GM18870 (cell line): ENCODE measurements around the gene MXD4.
"Not testable (repeated sequence)": the region's sequence is repeated elsewhere in the genome, so short reads cannot be mapped to it uniquely, and the experiment has no call there.

Experiments
- ATAC-seq: cut with Tn5 transposase; IDR thresholded peaks from one replicate; pipeline ENCODE4 v1.9.1; 2021; ENCODE audit warnings: moderate library complexity; ENCODE audit not compliant: unreplicated experiment

MXD4 gene

GRCh38 chr4:2241003-2241402, 20.9 kb downstream of the MXD4 start:
- no peak for ATAC-seq

DNA sequence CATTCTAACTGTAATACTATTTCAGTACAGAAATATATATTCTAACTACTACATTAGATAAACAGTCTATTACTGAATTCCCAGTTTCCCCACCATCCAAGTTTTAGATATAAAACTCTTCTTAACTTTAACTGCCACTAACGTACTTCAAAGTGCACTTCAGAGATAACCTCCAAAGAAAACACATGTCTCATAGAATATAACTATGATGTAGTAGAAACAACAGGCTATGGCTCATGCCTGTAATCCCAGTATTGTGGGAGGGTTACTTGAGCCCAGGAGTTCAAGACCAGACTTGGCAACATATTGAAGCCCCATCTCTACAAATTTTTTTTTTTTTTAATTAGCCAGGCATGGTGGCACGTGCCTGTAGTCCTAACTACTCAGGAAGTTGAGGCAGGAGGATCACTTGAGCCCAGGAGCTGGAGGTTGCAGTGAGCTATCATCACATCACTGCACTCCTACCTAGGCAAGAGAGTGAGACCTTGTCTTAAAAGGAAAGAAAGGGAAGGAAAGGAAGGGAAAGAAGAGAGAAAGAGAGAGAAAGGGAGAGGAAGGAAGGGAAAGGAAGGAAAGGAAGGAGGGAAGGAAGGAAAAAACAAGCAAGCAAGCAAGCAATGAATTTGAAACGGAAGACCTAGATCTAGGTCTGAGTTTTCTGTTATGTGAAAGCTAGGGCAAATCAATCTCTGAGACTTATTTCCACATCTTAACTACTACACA, 24.8 kb downstream of the MXD4 start:
- no peak for ATAC-seq

DNA sequence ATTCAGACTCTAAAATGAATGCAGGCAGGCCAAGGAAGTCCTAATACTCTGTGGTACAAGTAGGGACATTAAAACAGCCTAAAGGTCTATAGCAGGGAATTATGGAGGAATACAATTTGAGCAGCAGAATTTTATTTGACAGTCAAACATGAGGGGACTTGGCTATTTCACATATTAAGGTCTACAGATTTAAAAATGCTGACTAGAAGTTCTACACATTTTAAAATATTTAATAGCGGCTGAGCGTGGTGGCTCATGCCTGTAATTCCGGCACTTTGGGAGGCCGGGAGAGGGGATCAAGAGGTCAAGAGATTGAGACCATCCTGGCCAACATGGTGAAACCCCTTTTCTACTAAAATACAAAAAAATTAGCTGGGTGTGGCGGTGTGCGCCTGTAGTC, 30.8 kb downstream of the MXD4 start:
- no peak for ATAC-seq

DNA sequence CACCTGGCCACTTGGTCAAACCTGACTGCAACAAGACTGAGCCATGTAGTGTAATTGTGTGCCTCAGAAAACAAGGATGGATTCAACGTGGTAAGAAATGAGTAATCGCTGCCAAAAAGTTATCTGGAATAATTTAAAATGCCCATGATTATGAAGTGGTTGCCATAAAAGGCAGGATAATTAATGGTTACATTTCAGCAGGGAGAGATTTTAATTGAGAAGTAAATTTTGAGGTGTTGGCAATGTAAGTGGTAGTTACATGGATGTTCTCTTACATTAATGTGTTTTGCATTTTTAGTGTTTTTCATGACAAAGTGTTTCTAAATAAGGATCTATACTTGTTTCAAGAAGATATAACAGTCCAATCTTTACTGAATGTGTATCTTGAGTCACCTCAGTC, 35.6 kb downstream of the MXD4 start:
- ATAC-seq, result no peak

DNA sequence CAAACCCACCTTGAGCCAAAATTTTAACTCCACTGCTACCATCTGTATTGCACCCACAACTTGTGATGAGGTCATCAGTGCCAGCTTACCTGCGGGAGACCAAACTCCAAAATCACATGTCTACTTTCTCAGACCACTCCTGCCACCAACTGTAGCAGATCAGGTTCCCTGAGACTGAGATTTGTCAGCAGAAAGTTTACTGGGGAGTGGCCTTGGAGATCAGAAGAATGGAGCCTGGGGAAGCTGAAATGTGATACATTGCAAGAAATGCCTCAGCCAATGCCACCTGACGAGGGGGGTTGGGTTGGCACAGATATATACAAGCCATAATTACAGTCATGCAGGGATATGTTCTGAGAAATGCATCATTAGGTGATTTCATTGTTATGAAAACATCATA, 39.1 kb downstream of the MXD4 start:
- no peak for ATAC-seq

DNA sequence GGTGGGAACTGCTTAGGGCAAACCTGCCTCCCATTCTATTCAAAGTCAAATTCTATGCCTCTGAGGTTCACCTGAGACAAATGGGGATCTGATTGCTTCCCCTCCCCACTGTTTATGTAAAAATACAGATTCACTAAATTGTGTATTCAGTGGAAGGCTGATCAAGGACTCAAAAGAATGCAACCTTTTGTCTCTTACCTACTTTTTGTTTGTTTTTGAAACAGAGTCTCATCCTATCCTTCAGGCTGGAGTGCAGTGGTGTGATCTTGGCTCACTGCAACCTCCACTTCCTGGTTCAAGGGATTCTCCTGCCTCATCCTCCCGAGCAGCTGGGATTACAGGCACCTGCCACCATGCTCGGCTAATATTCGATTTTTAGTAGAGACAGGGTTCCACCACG, 40.5 kb downstream of the MXD4 start:
- not testable (repeated sequence) for ATAC-seq

GRCh38 chr4:2220016-2220630, 41.8 kb downstream of the MXD4 start:
- no peak for ATAC-seq

- ATAC-seq, result no peak
Observed at GRCh38 chr4:2219233-2219760, 42.6 kb downstream of the MXD4 start.

DNA sequence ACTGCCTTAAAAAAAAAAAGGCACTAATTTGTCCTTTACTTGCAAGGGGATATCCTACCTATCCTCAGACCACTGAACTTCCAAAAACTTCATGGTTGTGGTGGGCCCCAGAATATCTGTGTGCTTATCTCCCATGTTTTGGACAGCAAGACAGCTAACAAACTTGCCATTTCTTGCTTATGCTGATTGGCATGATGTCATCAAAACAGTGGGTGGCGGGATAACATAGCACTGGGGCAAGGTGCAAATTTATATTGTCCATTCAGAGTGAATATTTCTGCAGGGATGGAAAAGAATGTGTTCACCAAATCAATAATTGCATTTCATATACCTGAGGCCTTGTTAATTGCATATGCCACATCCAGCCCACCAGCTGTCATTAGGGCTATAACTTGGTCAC, 43.5 kb downstream of the MXD4 start:
- no peak for ATAC-seq

- ATAC-seq, result no peak
Observed at GRCh38 chr4:2217726-2218125, 44.2 kb downstream of the MXD4 start.

DNA sequence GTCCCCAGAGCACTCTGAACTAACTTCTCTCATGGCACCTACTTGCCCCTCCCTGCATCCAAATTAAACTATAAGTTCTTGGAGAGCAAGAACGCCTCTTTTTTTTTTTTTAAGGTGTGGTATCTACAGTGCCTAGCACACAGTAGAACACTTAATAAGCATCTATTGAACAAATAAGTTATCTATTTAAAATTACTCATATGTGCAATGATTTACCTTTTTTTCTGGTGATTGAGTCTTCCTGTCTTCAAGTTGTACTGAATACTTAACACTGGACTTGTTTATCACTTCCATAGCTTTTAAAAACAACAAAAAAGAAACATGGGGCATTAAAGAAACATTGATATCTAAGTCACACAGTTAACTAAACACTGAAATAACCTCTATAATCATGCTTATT, 49.1 kb downstream of the MXD4 start:
- no peak for ATAC-seq

GRCh38 chr4:2202789-2203188, 59.1 kb downstream of the MXD4 start:
- not testable (repeated sequence) for ATAC-seq
